ENCODE results near the gene SYK. TPM values are rescaled to one million over a fixed set of nuclear protein-coding genes. Genes with fewer than 3 reads are reported as not detected.

Gene SYK
- total RNA-seq, 1 donor from 2014 or later, result 0.41 TPM

DNA sequence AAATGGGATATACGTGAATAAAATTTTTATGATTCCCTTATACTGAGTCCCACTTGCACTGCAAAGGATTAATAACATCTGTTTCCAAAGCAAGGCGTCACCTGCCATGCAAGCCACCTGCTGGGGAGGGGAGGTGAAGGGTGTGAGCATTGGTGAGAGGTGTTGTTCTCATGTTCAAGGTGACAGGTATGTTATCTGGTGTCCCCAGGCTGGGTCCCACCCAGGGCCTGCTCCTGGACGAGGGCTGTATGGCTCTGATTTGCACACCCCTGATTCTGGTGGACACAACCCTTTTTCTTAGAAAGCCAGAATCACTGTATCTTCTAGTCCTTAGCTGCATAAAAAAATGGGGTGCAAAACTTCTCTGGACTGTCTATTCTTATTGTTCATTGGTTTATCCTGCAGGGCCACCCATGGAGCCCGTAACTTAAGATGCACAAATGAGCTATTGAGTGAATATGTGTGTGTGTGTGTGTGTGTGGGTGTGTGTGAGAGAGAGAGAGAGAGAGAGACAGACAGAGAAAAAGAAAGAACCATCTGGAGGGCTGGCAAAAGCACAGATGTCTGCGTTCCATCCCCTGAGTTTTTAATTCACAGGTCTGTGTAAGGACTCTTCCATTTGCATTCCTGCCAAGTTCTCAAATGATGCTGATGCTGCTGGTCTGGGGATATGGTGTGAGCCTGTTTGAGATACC is 53.7 kb downstream of the SYK start:
- no peak overlapping the region for H3K9ac ChIP-seq (ENCODE audit: low read length)

DNA sequence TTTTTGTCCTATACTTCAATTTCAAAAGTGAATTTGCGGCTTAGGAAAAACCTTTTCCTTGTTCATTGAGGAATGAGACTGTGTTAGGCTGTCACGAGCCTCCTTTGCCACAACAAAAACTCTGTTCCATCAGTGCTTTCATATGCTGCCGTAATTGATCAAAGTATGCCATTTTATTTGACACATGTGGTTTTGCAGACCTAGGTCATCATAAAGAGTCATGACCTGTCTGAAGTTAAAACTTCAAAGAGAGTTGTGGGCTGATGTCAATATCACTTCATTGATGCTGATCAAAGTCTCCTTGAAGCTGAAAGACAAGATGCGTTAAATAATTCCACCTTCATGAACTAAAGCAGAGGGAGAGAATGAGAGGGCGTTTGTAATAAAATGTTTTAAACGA is 55.5 kb downstream of the SYK start:
- DNase-seq (ENCODE audit: low read depth), result no peak
- no peak overlapping the region for H3K4me3 Mint-ChIP-seq (ENCODE audit: unreplicated experiment)
- Histone ChIP-seq H3K9me3 (ENCODE audit: insufficient read depth, low read depth, low read length) (no peaks in the 10 kb centered on the region), H3K79me2 (ENCODE audit: insufficient read depth, low read length) (no peaks in the 10 kb centered on the region), H3K4me1 (ENCODE audit: insufficient read depth, low read length) (no peaks in the 10 kb centered on the region), H3K27me3 (ENCODE audit: insufficient read depth, low read length) (peaks cover 3% of the 10 kb centered on the region), H3K4me2 (ENCODE audit: low read length) (no peak overlapping the region), H3K27ac (ENCODE audit: low read depth, low read length) (no peak overlapping the region), H3K36me3 (ENCODE audit: insufficient read depth, low read length) (no peaks in the 10 kb centered on the region), H2AFZ (ENCODE audit: low read depth, low read length) (no peak overlapping the region), H3K4me3 (ENCODE audit: insufficient read depth, low read depth, low read length) (no peak overlapping the region), H4K20me1 (ENCODE audit: insufficient read depth, low read length) (no peaks in the 10 kb centered on the region), H3K9ac (ENCODE audit: low read length) (no peak overlapping the region)
- H3K36me3 Mint-ChIP-seq (ENCODE audit: low read depth, unreplicated experiment), result no peaks in the 10 kb centered on the region
- no peak for FAIRE-seq
- TF ChIP-seq, protein P1, sequence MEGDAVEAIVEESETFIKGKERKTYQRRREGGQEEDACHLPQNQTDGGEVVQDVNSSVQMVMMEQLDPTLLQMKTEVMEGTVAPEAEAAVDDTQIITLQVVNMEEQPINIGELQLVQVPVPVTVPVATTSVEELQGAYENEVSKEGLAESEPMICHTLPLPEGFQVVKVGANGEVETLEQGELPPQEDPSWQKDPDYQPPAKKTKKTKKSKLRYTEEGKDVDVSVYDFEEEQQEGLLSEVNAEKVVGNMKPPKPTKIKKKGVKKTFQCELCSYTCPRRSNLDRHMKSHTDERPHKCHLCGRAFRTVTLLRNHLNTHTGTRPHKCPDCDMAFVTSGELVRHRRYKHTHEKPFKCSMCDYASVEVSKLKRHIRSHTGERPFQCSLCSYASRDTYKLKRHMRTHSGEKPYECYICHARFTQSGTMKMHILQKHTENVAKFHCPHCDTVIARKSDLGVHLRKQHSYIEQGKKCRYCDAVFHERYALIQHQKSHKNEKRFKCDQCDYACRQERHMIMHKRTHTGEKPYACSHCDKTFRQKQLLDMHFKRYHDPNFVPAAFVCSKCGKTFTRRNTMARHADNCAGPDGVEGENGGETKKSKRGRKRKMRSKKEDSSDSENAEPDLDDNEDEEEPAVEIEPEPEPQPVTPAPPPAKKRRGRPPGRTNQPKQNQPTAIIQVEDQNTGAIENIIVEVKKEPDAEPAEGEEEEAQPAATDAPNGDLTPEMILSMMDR (IDR thresholded peaks at IDR 0.05; ENCODE audit: insufficient read depth, low read depth, low read length), result no peak
- TF ChIP-seq EZH2 (IDR thresholded peaks at IDR 0.05; ENCODE audit: insufficient read depth, low read length), result no peak
- no peak overlapping the region for H3K27ac Mint-ChIP-seq (ENCODE audit: unreplicated experiment)
- H3K27me3 Mint-ChIP-seq (ENCODE audit: low read depth, unreplicated experiment), result peaks cover 19% of the 10 kb centered on the region
- peaks cover 9% of the 10 kb centered on the region for H3K4me1 Mint-ChIP-seq (ENCODE audit: low read depth, unreplicated experiment)
- peaks cover 2% of the 10 kb centered on the region for H3K9me3 Mint-ChIP-seq (ENCODE audit: unreplicated experiment)

More for the DNA sequence above, 53.7 kb downstream of the SYK start:
- Mint-ChIP-seq H3K4me3 (ENCODE audit: unreplicated experiment) (no peak overlapping the region), H3K9me3 (ENCODE audit: unreplicated experiment) (peaks cover 2% of the 10 kb centered on the region), H3K27ac (ENCODE audit: unreplicated experiment) (no peak overlapping the region), H3K27me3 (ENCODE audit: low read depth, unreplicated experiment) (peaks cover 17% of the 10 kb centered on the region), H3K36me3 (ENCODE audit: low read depth, unreplicated experiment) (no peaks in the 10 kb centered on the region), H3K4me1 (ENCODE audit: low read depth, unreplicated experiment) (peaks cover 9% of the 10 kb centered on the region)
- DNase-seq (ENCODE audit: low read depth), result no peak
- TF ChIP-seq, protein P1 (IDR thresholded peaks at IDR 0.05; ENCODE audit: insufficient read depth, low read depth, low read length), result no peak
- TF ChIP-seq EZH2 (IDR thresholded peaks at IDR 0.05; ENCODE audit: insufficient read depth, low read length), result no peak
- H3K9me3 ChIP-seq (ENCODE audit: insufficient read depth, low read depth, low read length), result no peaks in the 10 kb centered on the region
- no peak for FAIRE-seq
- H2AFZ ChIP-seq (ENCODE audit: low read depth, low read length), result no peak overlapping the region
- H3K27me3 ChIP-seq (ENCODE audit: insufficient read depth, low read length), result peaks cover 3% of the 10 kb centered on the region
- H3K36me3 ChIP-seq (ENCODE audit: insufficient read depth, low read length), result no peaks in the 10 kb centered on the region
- H3K4me2 ChIP-seq (ENCODE audit: low read length), result no peak overlapping the region
- no peaks in the 10 kb centered on the region for H3K79me2 ChIP-seq (ENCODE audit: insufficient read depth, low read length)
- H3K4me3 ChIP-seq (ENCODE audit: insufficient read depth, low read depth, low read length), result no peak overlapping the region
- no peaks in the 10 kb centered on the region for H4K20me1 ChIP-seq (ENCODE audit: insufficient read depth, low read length)
- no peaks in the 10 kb centered on the region for H3K4me1 ChIP-seq (ENCODE audit: insufficient read depth, low read length)
- H3K27ac ChIP-seq (ENCODE audit: low read depth, low read length), result no peak overlapping the region

DNA sequence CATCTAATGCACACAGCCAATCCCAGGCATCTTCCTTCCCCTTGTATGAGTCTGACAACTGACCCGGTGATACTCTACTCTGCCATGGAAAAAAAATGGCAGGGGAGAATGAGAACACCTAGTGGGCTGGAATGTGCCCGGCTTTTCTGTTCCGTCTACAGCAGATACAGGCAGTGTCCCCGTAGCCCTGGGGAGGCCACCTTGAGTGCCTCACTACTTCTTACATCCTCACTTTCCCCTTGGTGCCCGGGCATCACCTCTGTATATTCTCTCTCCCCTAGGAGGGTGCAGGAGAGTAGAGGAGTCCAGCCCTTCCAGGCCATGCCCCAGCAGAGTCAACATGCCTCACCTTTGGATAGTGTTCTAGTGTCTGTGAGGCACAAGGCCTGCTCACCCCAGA is 56.2 kb downstream of the SYK start:
- Mint-ChIP-seq H3K9me3 (ENCODE audit: unreplicated experiment) (no peaks in the 10 kb centered on the region), H3K36me3 (ENCODE audit: low read depth, unreplicated experiment) (no peaks in the 10 kb centered on the region), H3K4me1 (ENCODE audit: low read depth, unreplicated experiment) (peaks cover 9% of the 10 kb centered on the region), H3K4me3 (ENCODE audit: unreplicated experiment) (no peak overlapping the region), H3K27me3 (ENCODE audit: low read depth, unreplicated experiment) (peaks cover 23% of the 10 kb centered on the region), H3K27ac (ENCODE audit: unreplicated experiment) (no peak overlapping the region)
- H3K4me2 ChIP-seq (ENCODE audit: low read length), result no peak overlapping the region
- H3K27ac ChIP-seq (ENCODE audit: low read depth, low read length), result no peak overlapping the region
- FAIRE-seq (no peak), DNase-seq (ENCODE audit: low read depth) (no peak)
- TF ChIP-seq, protein P1 (IDR thresholded peaks at IDR 0.05; ENCODE audit: insufficient read depth, low read depth, low read length), result no peak
- no peak for TF ChIP-seq EZH2 (IDR thresholded peaks at IDR 0.05; ENCODE audit: insufficient read depth, low read length)
- no peak overlapping the region for H3K4me3 ChIP-seq (ENCODE audit: insufficient read depth, low read depth, low read length)
- H4K20me1 ChIP-seq (ENCODE audit: insufficient read depth, low read length), result no peaks in the 10 kb centered on the region
- no peak overlapping the region for H2AFZ ChIP-seq (ENCODE audit: low read depth, low read length)
- H3K4me1 ChIP-seq (ENCODE audit: insufficient read depth, low read length), result no peaks in the 10 kb centered on the region
- no peaks in the 10 kb centered on the region for H3K79me2 ChIP-seq (ENCODE audit: insufficient read depth, low read length)
- H3K36me3 ChIP-seq (ENCODE audit: insufficient read depth, low read length), result no peaks in the 10 kb centered on the region
- H3K9me3 ChIP-seq (ENCODE audit: insufficient read depth, low read depth, low read length), result no peaks in the 10 kb centered on the region
- H3K9ac ChIP-seq (ENCODE audit: low read length), result no peak overlapping the region
- H3K27me3 ChIP-seq (ENCODE audit: insufficient read depth, low read length), result peaks cover 3% of the 10 kb centered on the region
